ENCODE results near the gene TMEM134. TPM values are rescaled to one million over a fixed set of nuclear protein-coding genes. Genes with fewer than 3 reads are reported as not detected.
A peak's percentile ranks its signal among the peaks of the same experiment; 100 is the strongest.
"Not testable (repeated sequence)": the region's sequence is repeated elsewhere in the genome, so short reads cannot be mapped to it uniquely, and the experiment has no call there.

TMEM134 gene
- total RNA-seq, 4 donors from 2014 or later, result 6.9 to 59.5 (median 36.0) TPM

- Histone ChIP-seq H3K36me3 (no peaks in the 10 kb centered on the region), H3K4me1 (no peaks in the 10 kb centered on the region), H3K9me3 (no peaks in the 10 kb centered on the region), H3K27me3 (no peaks in the 10 kb centered on the region), H3K27ac (peak within 1 kb of the TSS; percentile 82 to 86), H3K4me3 (peak within 1 kb of the TSS; percentile 58 to 64)
- intact Hi-C loops (cut with DNase I; ENCODE audit: low total_unique reads), result no loop called here
- TF ChIP-seq CTCF (IDR thresholded peaks at IDR 0.05) (peak in 1 of 4 experiments; percentile 42), POLR2A (IDR thresholded peaks at IDR 0.05) (peak; percentile 91 to 95)
- peak; percentile 99 for DNase-seq
Observed at GRCh38 chr11:67428052-67429001, 40.7 kb downstream of the TMEM134 start, which contains the start of gene RPS6KB2. Gene RPS6KB2 (plus strand): TSS chr11:67428494. CDS start chr11:67428546, 52 bp downstream.

- Histone ChIP-seq H3K27ac (peak overlapping the region; percentile 77 to 86), H3K4me3 (peak overlapping the region; percentile 58 to 64)
- H3K27me3 ChIP-seq; H3K36me3 ChIP-seq; intact Hi-C loops (cut with DNase I; ENCODE audit: low total_unique reads); H3K4me1 ChIP-seq; DNase-seq; H3K9me3 ChIP-seq: not testable (repeated sequence)
Observed at GRCh38 chr11:67427364-67427859, 41.6 kb downstream of the TMEM134 start.

- no peak for DNase-seq
- Histone ChIP-seq H3K4me1 (peaks cover 0 to 8% of the 10 kb centered on the region in 2 donors), H3K36me3 (no peaks in the 10 kb centered on the region), H3K9me3 (no peaks in the 10 kb centered on the region), H3K4me3 (no peak overlapping the region), H3K27me3 (no peaks in the 10 kb centered on the region), H3K27ac (no peak overlapping the region)
- TF ChIP-seq POLR2A (IDR thresholded peaks at IDR 0.05) (no peak), CTCF (IDR thresholded peaks at IDR 0.05) (no peak)
- intact Hi-C loops (cut with DNase I; ENCODE audit: low total_unique reads), result no loop called here
Observed at GRCh38 chr11:67423891-67424613, 45.0 kb downstream of the TMEM134 start.

GRCh38 chr11:67423466-67423865, 45.6 kb downstream of the TMEM134 start:
- Histone ChIP-seq H3K27me3 (no peaks in the 10 kb centered on the region), H3K4me3 (no peak overlapping the region), H3K4me1 (peaks cover 0 to 8% of the 10 kb centered on the region in 2 donors), H3K36me3 (no peaks in the 10 kb centered on the region), H3K27ac (no peak overlapping the region), H3K9me3 (no peaks in the 10 kb centered on the region)
- no peak for TF ChIP-seq CTCF (IDR thresholded peaks at IDR 0.05)
- no peak for TF ChIP-seq POLR2A (IDR thresholded peaks at IDR 0.05)
- intact Hi-C loops (cut with DNase I; ENCODE audit: low total_unique reads), result no loop called here
- no peak for DNase-seq

GRCh38 chr11:67422891-67423290, 46.2 kb downstream of the TMEM134 start:
- H3K9me3 ChIP-seq, result no peaks in the 10 kb centered on the region
- intact Hi-C loops (cut with DNase I; ENCODE audit: low total_unique reads), result no loop called here

More at GRCh38 chr11:67422891-67423290, 46.2 kb downstream of the TMEM134 start:
- no peak for DNase-seq
- Histone ChIP-seq H3K4me3 (no peak overlapping the region), H3K36me3 (no peaks in the 10 kb centered on the region), H3K4me1 (peaks cover 0 to 8% of the 10 kb centered on the region in 2 donors), H3K27me3 (no peaks in the 10 kb centered on the region), H3K27ac (no peak overlapping the region)
- no peak for TF ChIP-seq CTCF (IDR thresholded peaks at IDR 0.05)
- no peak for TF ChIP-seq POLR2A (IDR thresholded peaks at IDR 0.05)
